GM12875 (cell line): Measurements from ENCODE around the gene EYA2.

ENCODE experiments used
- H3K4me3 ChIP-seq: one replicate; pipeline ENCODE4 v1.5.1; 2011; ENCODE audit warnings: low read depth, low read length, control low read depth
- CTCF ChIP-seq: IDR thresholded peaks from 2 replicates; pipeline ENCODE4 v1.5.1; 2011; ENCODE audit warnings: low read depth, mild to moderate bottlenecking, control low read depth, inconsistent platforms, low read length, moderate library complexity, borderline replicate concordance; ENCODE audit not compliant: insufficient read depth

The EYA2 gene

GRCh38 chr20:47102629-47103028 is 208.0 kb downstream of the EYA2 start:
- no peak overlapping the region for H3K4me3 ChIP-seq
- no peak for TF ChIP-seq CTCF

- TF ChIP-seq CTCF: no peak
- H3K4me3 ChIP-seq: no peak overlapping the region
Measured at GRCh38 chr20:47106786-47107185, 212.1 kb downstream of the EYA2 start.

- TF ChIP-seq CTCF: no peak
Measured at GRCh38 chr20:47108994-47109393, 214.4 kb downstream of the EYA2 start.

GRCh38 chr20:47110819-47111218 is 216.2 kb downstream of the EYA2 start:
- no peak overlapping the region for H3K4me3 ChIP-seq
- no peak for TF ChIP-seq CTCF

More at GRCh38 chr20:47108994-47109393, 214.4 kb downstream of the EYA2 start:
- H3K4me3 ChIP-seq: no peak overlapping the region

- H3K4me3 ChIP-seq: no peak overlapping the region
- no peak for TF ChIP-seq CTCF
Measured at GRCh38 chr20:47111576-47111975, 216.9 kb downstream of the EYA2 start.

- no peak for TF ChIP-seq CTCF
- H3K4me3 ChIP-seq: no peak overlapping the region
Measured at GRCh38 chr20:47113362-47114109, 218.9 kb downstream of the EYA2 start.

- H3K4me3 ChIP-seq: no peak overlapping the region
- no peak for TF ChIP-seq CTCF
Measured at GRCh38 chr20:47115694-47116093, 221.1 kb downstream of the EYA2 start.
